ENCODE data around the gene RAP2B. TPM values are rescaled to one million over a fixed set of nuclear protein-coding genes. Genes with fewer than 3 reads are reported as not detected.

Gene RAP2B
- total and polyA plus RNA-seq, 4 donors = 1.3 to 7.8 (median 3.2) TPM

- TF ChIP-seq, protein P1, sequence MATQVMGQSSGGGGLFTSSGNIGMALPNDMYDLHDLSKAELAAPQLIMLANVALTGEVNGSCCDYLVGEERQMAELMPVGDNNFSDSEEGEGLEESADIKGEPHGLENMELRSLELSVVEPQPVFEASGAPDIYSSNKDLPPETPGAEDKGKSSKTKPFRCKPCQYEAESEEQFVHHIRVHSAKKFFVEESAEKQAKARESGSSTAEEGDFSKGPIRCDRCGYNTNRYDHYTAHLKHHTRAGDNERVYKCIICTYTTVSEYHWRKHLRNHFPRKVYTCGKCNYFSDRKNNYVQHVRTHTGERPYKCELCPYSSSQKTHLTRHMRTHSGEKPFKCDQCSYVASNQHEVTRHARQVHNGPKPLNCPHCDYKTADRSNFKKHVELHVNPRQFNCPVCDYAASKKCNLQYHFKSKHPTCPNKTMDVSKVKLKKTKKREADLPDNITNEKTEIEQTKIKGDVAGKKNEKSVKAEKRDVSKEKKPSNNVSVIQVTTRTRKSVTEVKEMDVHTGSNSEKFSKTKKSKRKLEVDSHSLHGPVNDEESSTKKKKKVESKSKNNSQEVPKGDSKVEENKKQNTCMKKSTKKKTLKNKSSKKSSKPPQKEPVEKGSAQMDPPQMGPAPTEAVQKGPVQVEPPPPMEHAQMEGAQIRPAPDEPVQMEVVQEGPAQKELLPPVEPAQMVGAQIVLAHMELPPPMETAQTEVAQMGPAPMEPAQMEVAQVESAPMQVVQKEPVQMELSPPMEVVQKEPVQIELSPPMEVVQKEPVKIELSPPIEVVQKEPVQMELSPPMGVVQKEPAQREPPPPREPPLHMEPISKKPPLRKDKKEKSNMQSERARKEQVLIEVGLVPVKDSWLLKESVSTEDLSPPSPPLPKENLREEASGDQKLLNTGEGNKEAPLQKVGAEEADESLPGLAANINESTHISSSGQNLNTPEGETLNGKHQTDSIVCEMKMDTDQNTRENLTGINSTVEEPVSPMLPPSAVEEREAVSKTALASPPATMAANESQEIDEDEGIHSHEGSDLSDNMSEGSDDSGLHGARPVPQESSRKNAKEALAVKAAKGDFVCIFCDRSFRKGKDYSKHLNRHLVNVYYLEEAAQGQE (IDR thresholded peaks at IDR 0.05) = no peak
- TF ChIP-seq MAX (IDR thresholded peaks at IDR 0.05) (no peak), NR2F2 (IDR thresholded peaks at IDR 0.05) (no peak), TAF1 (conservative IDR thresholded peaks at IDR 0.05) (no peak), HNF4A (conservative IDR thresholded peaks at IDR 0.05) (no peak)
Observed at GRCh38 chr3:153144779-153145178, 17.2 kb upstream of the RAP2B start (continued).

GRCh38 chr3:153145454-153145853, 16.6 kb upstream of the RAP2B start:
- Histone ChIP-seq H3K36me3 (ENCODE audit: control insufficient read depth in 4 of 4, insufficient read depth in 3 of 4, low read depth in 1 of 4, low read length in 3 of 4) (no peaks in the 10 kb centered on the region), H3K27ac (ENCODE audit: low read depth in 1 of 2, low read length in 2 of 2) (no peak overlapping the region), H3K4me3 (ENCODE audit: low read depth in 1 of 3, low read length in 3 of 3) (no peak overlapping the region), H3K4me1 (ENCODE audit: control insufficient read depth in 4 of 4, insufficient read depth in 4 of 4, low read length in 3 of 4) (peaks cover 0 to 1% (median under 1%) of the 10 kb centered on the region in 4 donors), H3K9ac (ENCODE audit: low read depth in 1 of 2, low read length in 2 of 2) (no peak overlapping the region), H3K9me3 (ENCODE audit: control insufficient read depth in 4 of 4, low read length in 3 of 4) (no peaks in the 10 kb centered on the region), H3K27me3 (ENCODE audit: control insufficient read depth in 4 of 4, insufficient read depth in 4 of 4, low read length in 3 of 4) (no peaks in the 10 kb centered on the region)
- DNase-seq (ENCODE audit: low spot score) = no peak
- TF ChIP-seq EGR1 (IDR thresholded peaks at IDR 0.05; ENCODE audit: low read depth in 2 of 2) (no peak), YY1 (IDR thresholded peaks at IDR 0.05) (no peak), MAX (IDR thresholded peaks at IDR 0.05) (no peak), SP1 (IDR thresholded peaks at IDR 0.05) (no peak), HNF4A (conservative IDR thresholded peaks at IDR 0.05) (no peak), CTCF (IDR thresholded peaks at IDR 0.05; ENCODE audit: low read depth, low read length, missing input control) (no peak), FOXA1 (IDR thresholded peaks at IDR 0.05) (no peak), GABPA (IDR thresholded peaks at IDR 0.05 in 1 of 2, conservative IDR thresholded peaks at IDR 0.05 in 1 of 2) (no peak), HNF4G (IDR thresholded peaks at IDR 0.05) (no peak), ZBTB33 (IDR thresholded peaks at IDR 0.05) (no peak), RXRA (IDR thresholded peaks at IDR 0.05) (no peak), RAD21 (IDR thresholded peaks at IDR 0.05) (no peak), TAF1 (conservative IDR thresholded peaks at IDR 0.05) (no peak), FOXA2 (IDR thresholded peaks at IDR 0.05) (no peak), JUND (IDR thresholded peaks at IDR 0.05) (no peak), NR2F2 (IDR thresholded peaks at IDR 0.05) (no peak)
- TF ChIP-seq, protein P1 (IDR thresholded peaks at IDR 0.05) = no peak
- TF ChIP-seq, protein P2, sequence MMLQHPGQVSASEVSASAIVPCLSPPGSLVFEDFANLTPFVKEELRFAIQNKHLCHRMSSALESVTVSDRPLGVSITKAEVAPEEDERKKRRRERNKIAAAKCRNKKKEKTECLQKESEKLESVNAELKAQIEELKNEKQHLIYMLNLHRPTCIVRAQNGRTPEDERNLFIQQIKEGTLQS (IDR thresholded peaks at IDR 0.05) = no peak

Data from liver (tissue), 9 donors.